Astrocyte of the spinal cord (primary cell): Measurements from ENCODE around the gene DGKB.

ENCODE experiments used
- DNase-seq: peaks from one replicate; pipeline ENCODE4 v3.0.0; 2011; ENCODE audit warnings: low read depth, low spot score
- H3K4me3 ChIP-seq: 2 replicates; pipeline ENCODE4 v1.5.1; 2011; ENCODE audit warnings: low read depth, mild to moderate bottlenecking, low read length, moderate library complexity
- in situ Hi-C: cut with HindIII; loops from 2 replicates; pipeline ENCODE4 v1.10.0; 2017; ENCODE audit warnings: low sequenced_read_pairs
- TF ChIP-seq, protein P1 (sequence below): IDR thresholded peaks from 2 replicates; pipeline ENCODE4 v1.5.1; 2012; ENCODE audit warnings: low read depth, mild to moderate bottlenecking, low read length, inconsistent platforms

DGKB gene

DNA sequence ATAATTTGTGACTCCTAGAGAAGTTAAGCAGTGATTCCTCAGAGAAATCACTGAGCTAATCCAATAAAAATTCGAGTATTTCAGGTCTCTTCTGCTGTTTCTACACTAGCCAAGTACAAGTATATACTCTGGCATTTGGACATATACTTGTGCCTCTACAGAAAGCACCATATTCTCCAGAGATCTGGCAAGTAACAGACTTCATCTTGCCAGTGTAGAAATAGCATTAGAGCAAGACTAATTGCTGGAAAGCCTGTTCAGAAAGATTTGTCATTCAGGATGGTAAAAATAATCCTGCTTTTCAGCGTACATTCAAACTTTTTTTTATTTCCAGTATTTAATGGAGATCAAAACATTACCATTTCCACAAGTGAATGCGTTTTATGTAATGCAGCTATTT is 502.3 kb downstream of the DGKB start:
- in situ Hi-C loops = no loop called here
- no peak for DNase-seq
- TF ChIP-seq, protein P1, sequence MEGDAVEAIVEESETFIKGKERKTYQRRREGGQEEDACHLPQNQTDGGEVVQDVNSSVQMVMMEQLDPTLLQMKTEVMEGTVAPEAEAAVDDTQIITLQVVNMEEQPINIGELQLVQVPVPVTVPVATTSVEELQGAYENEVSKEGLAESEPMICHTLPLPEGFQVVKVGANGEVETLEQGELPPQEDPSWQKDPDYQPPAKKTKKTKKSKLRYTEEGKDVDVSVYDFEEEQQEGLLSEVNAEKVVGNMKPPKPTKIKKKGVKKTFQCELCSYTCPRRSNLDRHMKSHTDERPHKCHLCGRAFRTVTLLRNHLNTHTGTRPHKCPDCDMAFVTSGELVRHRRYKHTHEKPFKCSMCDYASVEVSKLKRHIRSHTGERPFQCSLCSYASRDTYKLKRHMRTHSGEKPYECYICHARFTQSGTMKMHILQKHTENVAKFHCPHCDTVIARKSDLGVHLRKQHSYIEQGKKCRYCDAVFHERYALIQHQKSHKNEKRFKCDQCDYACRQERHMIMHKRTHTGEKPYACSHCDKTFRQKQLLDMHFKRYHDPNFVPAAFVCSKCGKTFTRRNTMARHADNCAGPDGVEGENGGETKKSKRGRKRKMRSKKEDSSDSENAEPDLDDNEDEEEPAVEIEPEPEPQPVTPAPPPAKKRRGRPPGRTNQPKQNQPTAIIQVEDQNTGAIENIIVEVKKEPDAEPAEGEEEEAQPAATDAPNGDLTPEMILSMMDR = no peak

GRCh38 chr7:14398526-14398925 is 504.0 kb downstream of the DGKB start:
- in situ Hi-C loops = no loop called here
- no peak for DNase-seq
- no peak overlapping the region for H3K4me3 ChIP-seq
- TF ChIP-seq, protein P1 = no peak

More for the DNA sequence above, 502.3 kb downstream of the DGKB start:
- H3K4me3 ChIP-seq = no peak overlapping the region

GRCh38 chr7:14395860-14396259 is 506.7 kb downstream of the DGKB start:
- in situ Hi-C loops = no loop called here
- TF ChIP-seq, protein P1 = no peak
- no peak for DNase-seq
- no peak overlapping the region for H3K4me3 ChIP-seq

- H3K4me3 ChIP-seq = no peak overlapping the region
- no peak for DNase-seq
- TF ChIP-seq, protein P1 = no peak
- in situ Hi-C loops = no loop called here
Observed at GRCh38 chr7:14394786-14395185, 507.8 kb downstream of the DGKB start.

- TF ChIP-seq, protein P1 = no peak
- in situ Hi-C loops = no loop called here
- DNase-seq = no peak
- no peak overlapping the region for H3K4me3 ChIP-seq
Observed at GRCh38 chr7:14389595-14389994, 513.0 kb downstream of the DGKB start.

DNA sequence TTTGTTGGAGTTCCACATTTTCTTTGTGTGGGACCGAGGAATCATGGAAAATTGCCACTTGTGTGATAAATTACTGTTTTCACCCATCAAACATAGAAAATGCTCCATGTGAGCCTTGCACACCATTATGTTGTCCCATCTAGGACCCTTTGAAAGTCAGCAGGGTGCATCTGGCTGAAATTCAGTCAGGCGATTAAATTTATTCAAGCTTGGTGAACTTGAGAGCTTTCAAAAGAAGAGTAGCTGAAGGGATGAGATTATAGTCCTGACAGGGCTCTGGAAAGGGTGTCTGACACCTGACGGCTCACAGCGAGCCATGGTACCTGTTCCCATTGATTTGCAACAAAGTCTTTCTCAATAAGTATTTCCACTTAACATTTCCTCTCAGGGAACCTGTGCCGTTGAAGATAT is 513.4 kb downstream of the DGKB start:
- TF ChIP-seq, protein P1 = no peak
- in situ Hi-C loops = no loop called here
- H3K4me3 ChIP-seq = no peak overlapping the region
- no peak for DNase-seq

DNA sequence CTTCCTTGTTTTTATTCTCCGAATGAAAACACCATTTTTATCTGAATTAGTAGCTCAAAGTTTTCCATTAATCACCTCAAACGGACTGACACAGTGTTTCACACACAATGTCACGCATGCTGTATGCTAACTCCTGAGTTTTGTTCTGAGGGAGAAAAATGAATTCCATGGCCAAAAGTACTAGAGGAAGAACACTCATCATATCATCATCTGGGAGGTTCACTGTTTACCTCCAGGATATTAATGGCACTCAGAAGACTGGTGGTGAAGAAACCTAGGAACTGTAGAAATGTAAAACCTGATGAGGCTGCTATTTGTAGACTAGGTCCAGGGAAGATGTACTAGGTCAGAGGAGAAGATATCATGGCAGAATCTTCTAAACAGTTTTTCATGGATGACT is 517.5 kb downstream of the DGKB start:
- no peak overlapping the region for H3K4me3 ChIP-seq
- peak; percentile 3 for DNase-seq
- TF ChIP-seq, protein P1 = no peak
- in situ Hi-C loops = no loop called here
